HepG2 (cell line): ENCODE results near the gene NDUFB6. TPM values are rescaled to one million over a fixed set of nuclear protein-coding genes. Genes with fewer than 3 reads are reported as not detected.

ENCODE experiments used
- ADNP ChIP-seq: sonication (generic); formaldehyde crosslinking; IDR thresholded peaks from 2 replicates; pipeline ENCODE4 v1.4.0; 2020; ENCODE audit warnings: missing genetic modification reagents
- ARID2 ChIP-seq: sonication (generic); formaldehyde crosslinking; IDR thresholded peaks from 2 replicates; pipeline ENCODE4 v1.8.1; 2022; ENCODE audit warnings: mild to moderate bottlenecking, missing genetic modification reagents, borderline replicate concordance
- ARID4A ChIP-seq: sonication (generic); formaldehyde crosslinking; IDR thresholded peaks from 2 replicates; pipeline ENCODE4 v1.5.0; 2020; ENCODE audit warnings: mild to moderate bottlenecking, missing genetic modification reagents, borderline replicate concordance
- CBFB ChIP-seq: sonication (generic); formaldehyde crosslinking; IDR thresholded peaks from 2 replicates; pipeline ENCODE4 v1.4.0; 2020; ENCODE audit warnings: missing genetic modification reagents
- CSRNP1 ChIP-seq: sonication (generic); formaldehyde crosslinking; IDR thresholded peaks from 2 replicates; pipeline ENCODE4 v1.8.1; 2023; ENCODE audit warnings: mild to moderate bottlenecking, missing genetic modification reagents
- DNMT1 ChIP-seq: sonication (generic); formaldehyde crosslinking; IDR thresholded peaks from 2 replicates; pipeline ENCODE4 v1.5.1; 2020; ENCODE audit warnings: mild to moderate bottlenecking, missing genetic modification reagents
- HCFC1 ChIP-seq: fragments of 150-350 bp; IDR thresholded peaks from 2 replicates; pipeline ENCODE4 v1.6.1; 2014; ENCODE audit warnings: low read depth, low read length
- HNRNPL ChIP-seq: fragments of 200-400 bp; formaldehyde crosslinking; IDR thresholded peaks from 2 replicates; pipeline ENCODE4 v1.6.1; 2017; ENCODE audit warnings: mild to moderate bottlenecking, low read depth, low read length
- KDM5B ChIP-seq: sonication (generic); formaldehyde crosslinking; IDR thresholded peaks from 2 replicates; pipeline ENCODE4 v1.4.0; 2020; ENCODE audit warnings: missing genetic modification reagents, mild to moderate bottlenecking, borderline replicate concordance
- MAFF ChIP-seq: IDR thresholded peaks from 2 replicates; pipeline ENCODE4 v1.6.1; 2011; ENCODE audit warnings: low read depth, low read length, improper control_type of control experiment
- NFE2 ChIP-seq: sonication (generic); formaldehyde crosslinking; IDR thresholded peaks from 2 replicates; pipeline ENCODE4 v1.4.0; 2020; ENCODE audit warnings: missing genetic modification reagents
- SSRP1 ChIP-seq: IDR thresholded peaks from 2 replicates; pipeline ENCODE4 v1.6.1; 2016; ENCODE audit warnings: control low read depth
- TBL1XR1 ChIP-seq: fragments of 150-350 bp; IDR thresholded peaks from 2 replicates; pipeline ENCODE4 v1.6.1; 2014; ENCODE audit warnings: borderline replicate concordance, low read length; ENCODE audit not compliant: partially characterized antibody
- ZBED4 ChIP-seq: sonication (generic); formaldehyde crosslinking; IDR thresholded peaks from 2 replicates; pipeline ENCODE4 v1.4.0; 2020; ENCODE audit warnings: missing genetic modification reagents, borderline replicate concordance
- ZC3H13 ChIP-seq: sonication (generic); formaldehyde crosslinking; IDR thresholded peaks from 2 replicates; pipeline ENCODE4 v1.8.1; 2023; ENCODE audit warnings: mild to moderate bottlenecking, missing genetic modification reagents, moderate library complexity
- ZNF572 ChIP-seq: sonication (generic); formaldehyde crosslinking; IDR thresholded peaks from 2 replicates; pipeline ENCODE4 v1.5.1; 2020; ENCODE audit warnings: mild to moderate bottlenecking, missing genetic modification reagents
- ZNF704 ChIP-seq: sonication (generic); formaldehyde crosslinking; IDR thresholded peaks from 2 replicates; pipeline ENCODE4 v1.8.1; 2023; ENCODE audit warnings: mild to moderate bottlenecking, inconsistent platforms, moderate library complexity, missing genetic modification reagents, borderline replicate concordance
- ZNF713 ChIP-seq: sonication (generic); formaldehyde crosslinking; IDR thresholded peaks from 2 replicates; pipeline ENCODE4 v1.4.0; 2020; ENCODE audit warnings: mild to moderate bottlenecking, missing genetic modification reagents
- ZNF761 ChIP-seq: sonication (generic); formaldehyde crosslinking; conservative IDR thresholded peaks from 2 replicates; pipeline ENCODE4 v1.4.0; 2020; ENCODE audit warnings: mild to moderate bottlenecking, missing genetic modification reagents
- polyA plus RNA-seq, 8 experiments: library from polyadenylated mRNA; depleted of rRNA in 3 of 8; stranded (reverse) in 7 of 8; unstranded in 1 of 8; fragments of >200 nt; fragmentation: Illumina TruSeq in 4 of 8; extraction: Trizol in 4 of 8; gene quantifications; 2 replicates each; pipeline versions ENCODE4 v1.2.1 to v1.2.3, GENCODE V29; 2011 to 2016; ENCODE audit warnings: low read depth in 4 of 8, missing spikeins in 1 of 8, mixed read lengths in 1 of 8; ENCODE audit not compliant: insufficient read depth in 1 of 8
- total RNA-seq, 5 experiments: library from RNA; depleted of rRNA; stranded (reverse); fragments of >200 nt; fragmentation: Illumina TruSeq; extraction: Trizol; gene quantifications; 2 replicates each; pipeline ENCODE4 v1.2.3, GENCODE V29; 2016; ENCODE audit warnings: low read depth in 1 of 5

The NDUFB6 gene
- total and polyA plus RNA-seq, 2 of the 13 experiments (the other 11 are each of a cell fraction or from before 2014, with no cell fraction given) = 31.2 to 81.9 TPM

- TF ChIP-seq ZC3H13 (CRISPR knock-in tag) (peak; percentile 45; the same call in 1 of the 2 replicates), NFE2 (CRISPR knock-in tag) (no peak), SSRP1 (CRISPR knock-in tag) (no peak), MAFF (no peak), HNRNPL (peak; percentile 53; the same call in 1 of the 2 replicates), ZBED4 (CRISPR knock-in tag) (peak; percentile 43), ZNF572 (no peak), ARID2 (0 out of 2 replicates have a peak, but pooled peaks have one; percentile 53), ZNF713 (no peak), TBL1XR1 (no peak), CBFB (CRISPR knock-in tag) (peak; percentile 63; the same call in 1 of the 2 replicates), ADNP (no peak), DNMT1 (no peak), KDM5B (CRISPR knock-in tag) (peak; percentile 55; the same call in 1 of the 2 replicates), HCFC1 (peak; percentile 80), ZNF704 (CRISPR knock-in tag) (no peak; the same call in 1 of the 2 replicates), CSRNP1 (CRISPR knock-in tag) (peak; percentile 90), ARID4A (CRISPR knock-in tag) (peak; percentile 76; the same call in 1 of the 2 replicates), ZNF761 (CRISPR knock-in tag) (peak; percentile 88)
Observed at GRCh38 chr9:32552172-32552872, 20.6 kb downstream of the NDUFB6 start, which contains the start of the genes SMIM27 and TOPORS (continued).
